ENCODE data around the gene OSBPL8. TPM values are rescaled to one million over a fixed set of nuclear protein-coding genes. Genes with fewer than 3 reads are reported as not detected.

Gene OSBPL8
- total and polyA plus RNA-seq, 2 donors = 32.7 to 41.7 TPM

Other genes with a start within 250 kb of the OSBPL8 start
- 12.2 TPM for gene BBS10, start 211.4 kb downstream of the OSBPL8 start, total RNA-seq
- 13.3 TPM for gene BBS10, start 211.4 kb downstream of the OSBPL8 start, polyA plus RNA-seq
- gene ZDHHC17, start 204.3 kb upstream of the OSBPL8 start, total RNA-seq = 41.4 TPM
- 29.5 TPM for gene ZDHHC17, start 204.3 kb upstream of the OSBPL8 start, polyA plus RNA-seq

All from thymus (tissue), 2 donors.